ENCODE results near the gene SNRNP35. TPM values are rescaled to one million over a fixed set of nuclear protein-coding genes. Genes with fewer than 3 reads are reported as not detected.

SNRNP35 gene
- total RNA-seq, 4 donors from 2014 or later = 22.6 to 40.4 (median 23.5) TPM

- in situ Hi-C loops (cut with MboI; ENCODE audit: low sequenced_read_pairs in 4 of 4) (no loop called here), intact Hi-C loops (cut with DNase I; ENCODE audit: low total_unique reads) (loop anchor here (2.0 kb wide), 2 partner anchors 23 to 145 kb away; partner anchors contain the start of gene SNRNP35)
- H3K4me3 ChIP-seq = peak overlapping the region; percentile 79 to 96 (median 94)
- no peaks in the 10 kb centered on the region for H3K9me3 ChIP-seq
- H3K4me1 ChIP-seq = peaks cover 10 to 14% of the 10 kb centered on the region in 2 donors
- ATAC-seq (no peak), DNase-seq (no peak)
- H3K36me3 ChIP-seq = no peaks in the 10 kb centered on the region
- H3K27ac ChIP-seq = peak overlapping the region; percentile 66 to 75 (median 69)
- TF ChIP-seq POLR2A (IDR thresholded peaks at IDR 0.05) = no peak
- TF ChIP-seq, protein P1, sequence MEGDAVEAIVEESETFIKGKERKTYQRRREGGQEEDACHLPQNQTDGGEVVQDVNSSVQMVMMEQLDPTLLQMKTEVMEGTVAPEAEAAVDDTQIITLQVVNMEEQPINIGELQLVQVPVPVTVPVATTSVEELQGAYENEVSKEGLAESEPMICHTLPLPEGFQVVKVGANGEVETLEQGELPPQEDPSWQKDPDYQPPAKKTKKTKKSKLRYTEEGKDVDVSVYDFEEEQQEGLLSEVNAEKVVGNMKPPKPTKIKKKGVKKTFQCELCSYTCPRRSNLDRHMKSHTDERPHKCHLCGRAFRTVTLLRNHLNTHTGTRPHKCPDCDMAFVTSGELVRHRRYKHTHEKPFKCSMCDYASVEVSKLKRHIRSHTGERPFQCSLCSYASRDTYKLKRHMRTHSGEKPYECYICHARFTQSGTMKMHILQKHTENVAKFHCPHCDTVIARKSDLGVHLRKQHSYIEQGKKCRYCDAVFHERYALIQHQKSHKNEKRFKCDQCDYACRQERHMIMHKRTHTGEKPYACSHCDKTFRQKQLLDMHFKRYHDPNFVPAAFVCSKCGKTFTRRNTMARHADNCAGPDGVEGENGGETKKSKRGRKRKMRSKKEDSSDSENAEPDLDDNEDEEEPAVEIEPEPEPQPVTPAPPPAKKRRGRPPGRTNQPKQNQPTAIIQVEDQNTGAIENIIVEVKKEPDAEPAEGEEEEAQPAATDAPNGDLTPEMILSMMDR (IDR thresholded peaks at IDR 0.05 in 4 of 5, conservative IDR thresholded peaks at IDR 0.05 in 1 of 5) = no peak
- no peaks in the 10 kb centered on the region for H3K27me3 ChIP-seq
Observed at GRCh38 chr12:123435636-123436016, 22.3 kb upstream of the SNRNP35 start.

- Histone ChIP-seq H3K4me1 (peaks cover 10 to 14% of the 10 kb centered on the region in 2 donors), H3K4me3 (peak within 1 kb of the TSS; percentile 79 to 96 (median 94)), H3K27ac (peak within 1 kb of the TSS; percentile 66 to 75 (median 69)), H3K36me3 (no peaks in the 10 kb centered on the region), H3K27me3 (no peaks in the 10 kb centered on the region), H3K9me3 (no peaks in the 10 kb centered on the region)
- TF ChIP-seq POLR2A (IDR thresholded peaks at IDR 0.05) = peak; percentile 43 to 44
- TF ChIP-seq, protein P1 (IDR thresholded peaks at IDR 0.05 in 4 of 5, conservative IDR thresholded peaks at IDR 0.05 in 1 of 5) = peak in 2 of 5 experiments; percentile 6 to 32
- intact Hi-C loops (cut with DNase I; ENCODE audit: low total_unique reads) = loop anchor here (2.0 kb wide), 2 partner anchors 23 to 145 kb away; partner anchors contain the start of gene SNRNP35
- in situ Hi-C loops (cut with MboI; ENCODE audit: low sequenced_read_pairs in 4 of 4) = no loop called here
- DNase-seq (peak; percentile 68 to 77), ATAC-seq (peak; percentile 92 to 96)
Observed at GRCh38 chr12:123436017-123436964, 21.6 kb upstream of the SNRNP35 start, which contains the start of gene RILPL2. Gene RILPL2 (minus strand): TSS chr12:123436684. CDS start chr12:123436420, 264 bp downstream.

GRCh38 chr12:123441523-123442164 is 16.3 kb upstream of the SNRNP35 start:
- Histone ChIP-seq H3K4me3 (no peak overlapping the region), H3K4me1 (peaks cover 0 to 8% of the 10 kb centered on the region in 2 donors), H3K36me3 (no peaks in the 10 kb centered on the region), H3K27me3 (no peaks in the 10 kb centered on the region), H3K27ac (no peak overlapping the region), H3K9me3 (no peaks in the 10 kb centered on the region)
- DNase-seq = no peak
- intact Hi-C loops (cut with DNase I; ENCODE audit: low total_unique reads) (no loop called here), in situ Hi-C loops (cut with MboI; ENCODE audit: low sequenced_read_pairs in 4 of 4) (no loop called here)
- TF ChIP-seq, protein P1 (IDR thresholded peaks at IDR 0.05 in 4 of 5, conservative IDR thresholded peaks at IDR 0.05 in 1 of 5) = no peak
- no peak for TF ChIP-seq POLR2A (IDR thresholded peaks at IDR 0.05)
- ATAC-seq = no peak

- intact Hi-C loops (cut with DNase I; ENCODE audit: low total_unique reads) = no loop called here
- no peak overlapping the region for H3K4me3 ChIP-seq
- TF ChIP-seq POLR2A (IDR thresholded peaks at IDR 0.05) = no peak
- H3K4me1 ChIP-seq = peaks cover 0 to 8% of the 10 kb centered on the region in 2 donors
- no peaks in the 10 kb centered on the region for H3K36me3 ChIP-seq
- no peak overlapping the region for H3K27ac ChIP-seq
- no peaks in the 10 kb centered on the region for H3K9me3 ChIP-seq
- ATAC-seq (no peak), DNase-seq (no peak)
- no peaks in the 10 kb centered on the region for H3K27me3 ChIP-seq
- in situ Hi-C loops (cut with MboI; ENCODE audit: low sequenced_read_pairs in 4 of 4) = no loop called here
Observed at GRCh38 chr12:123442774-123443173, 15.2 kb upstream of the SNRNP35 start.
